Colonic mucosa (tissue), 4 donors: ENCODE data around the gene ADGRV1. TPM values are rescaled to one million over a fixed set of nuclear protein-coding genes. Genes with fewer than 3 reads are reported as not detected.
"Not testable (repeated sequence)": the region's sequence is repeated elsewhere in the genome, so short reads cannot be mapped to it uniquely, and the experiment has no call there.

Experiments used
- DNase-seq: peaks from one replicate; pipeline ENCODE4 v3.0.0-alpha.2; 2020
- H3K27ac ChIP-seq: fragments of 200-600 bp; one replicate; pipeline ENCODE4 v1.8.0; 2021
- H3K27me3 ChIP-seq: fragments of 200-600 bp; one replicate; pipeline ENCODE4 v1.8.0; 2021
- H3K36me3 ChIP-seq: fragments of 200-600 bp; one replicate; pipeline ENCODE4 v1.8.0; 2021
- H3K4me1 ChIP-seq: fragments of 200-600 bp; one replicate; pipeline ENCODE4 v1.8.0; 2021; ENCODE audit warnings: mild to moderate bottlenecking
- H3K4me3 ChIP-seq: fragments of 200-600 bp; one replicate; pipeline ENCODE4 v1.8.0; 2021
- H3K9ac ChIP-seq, 2 donors: one replicate each; pipeline ENCODE4 v1.7.0; 2013; ENCODE audit warnings: control low read depth in 2 of 2, low read depth in 2 of 2, low read length in 2 of 2
- H3K9me3 ChIP-seq: fragments of 200-600 bp; one replicate; pipeline ENCODE4 v1.8.0; 2021
- CTCF ChIP-seq: fragments of 200-600 bp; IDR thresholded peaks from one replicate; pipeline ENCODE4 v1.8.0; 2022; ENCODE audit warnings: antibody characterized with exemption, mild to moderate bottlenecking
- intact Hi-C: fragments of 100-400 bp; cut with DNase I; formaldehyde crosslinking; loops from one replicate; pipeline ENCODE4 v1.14.1; 2022
- total RNA-seq, 2 donors: library from RNA; stranded (reverse); fragmentation: NEBNext Ultra II Directional in 1 of 2; extraction: Animal tissue kit (Norgen Biotek cat#: 25700) in 1 of 2; gene quantifications; one replicate each; pipeline ENCODE4 v1.2.1, GENCODE V29; 2021
- donor health status: healthy.
- donor health status: DM: no; HTN: no; CAD: no.
- donor health status: DM: no; HTN: no; CAD: no.

The ADGRV1 gene
- total RNA-seq, 2 donors from 2014 or later: 5.1 to 12.9 TPM

- Histone ChIP-seq H3K4me3 (no peak overlapping the region), H3K4me1 (no peaks in the 10 kb centered on the region), H3K36me3 (no peaks in the 10 kb centered on the region), H3K9me3 (no peaks in the 10 kb centered on the region), H3K9ac (no peak overlapping the region), H3K27ac (no peak overlapping the region), H3K27me3 (no peaks in the 10 kb centered on the region)
- no peak for TF ChIP-seq CTCF
- intact Hi-C loops: no loop called here
- no peak for DNase-seq
Measured at GRCh38 chr5:90613459-90613858, 54.9 kb downstream of the ADGRV1 start.

- Histone ChIP-seq H3K4me1 (no peaks in the 10 kb centered on the region), H3K27me3 (no peaks in the 10 kb centered on the region), H3K9ac (no peak overlapping the region), H3K27ac (no peak overlapping the region), H3K36me3 (no peaks in the 10 kb centered on the region), H3K9me3 (no peaks in the 10 kb centered on the region), H3K4me3 (no peak overlapping the region)
- no peak for TF ChIP-seq CTCF
- DNase-seq: no peak
- intact Hi-C loops: no loop called here
Measured at GRCh38 chr5:90613918-90614504, 55.4 kb downstream of the ADGRV1 start.

- H3K9ac ChIP-seq: no peak overlapping the region
- no peaks in the 10 kb centered on the region for H3K9me3 ChIP-seq
- DNase-seq: no peak
- intact Hi-C loops: no loop called here
- no peaks in the 10 kb centered on the region for H3K36me3 ChIP-seq
- no peak for TF ChIP-seq CTCF
- H3K27me3 ChIP-seq: no peaks in the 10 kb centered on the region
- no peaks in the 10 kb centered on the region for H3K4me1 ChIP-seq
- H3K27ac ChIP-seq: no peak overlapping the region
- no peak overlapping the region for H3K4me3 ChIP-seq
Measured at GRCh38 chr5:90615355-90615754, 56.8 kb downstream of the ADGRV1 start.

GRCh38 chr5:90618071-90618470, 59.5 kb downstream of the ADGRV1 start:
- no peak overlapping the region for H3K9ac ChIP-seq
- no peak overlapping the region for H3K4me3 ChIP-seq
- H3K9me3 ChIP-seq: no peaks in the 10 kb centered on the region
- DNase-seq: no peak
- no peak overlapping the region for H3K27ac ChIP-seq
- no peaks in the 10 kb centered on the region for H3K4me1 ChIP-seq
- intact Hi-C loops: no loop called here
- H3K27me3 ChIP-seq: no peaks in the 10 kb centered on the region
- TF ChIP-seq CTCF: no peak
- H3K36me3 ChIP-seq: no peaks in the 10 kb centered on the region

GRCh38 chr5:90619762-90620161, 61.2 kb downstream of the ADGRV1 start:
- H3K27me3 ChIP-seq, H3K4me1 ChIP-seq, intact Hi-C loops, DNase-seq, H3K9ac ChIP-seq, H3K4me3 ChIP-seq, H3K36me3 ChIP-seq, H3K9me3 ChIP-seq, H3K27ac ChIP-seq: not testable (repeated sequence)

- H3K9ac ChIP-seq: no peak overlapping the region
- H3K9me3 ChIP-seq: no peaks in the 10 kb centered on the region
- H3K27me3 ChIP-seq: no peaks in the 10 kb centered on the region
- no peaks in the 10 kb centered on the region for H3K4me1 ChIP-seq
- no peaks in the 10 kb centered on the region for H3K36me3 ChIP-seq
- no peak for DNase-seq
- intact Hi-C loops: no loop called here
- no peak for TF ChIP-seq CTCF
- no peak overlapping the region for H3K4me3 ChIP-seq
- no peak overlapping the region for H3K27ac ChIP-seq
Measured at GRCh38 chr5:90621848-90622247, 63.3 kb downstream of the ADGRV1 start.
